ENCODE results near the gene SLC11A2. TPM values are rescaled to one million over a fixed set of nuclear protein-coding genes. Genes with fewer than 3 reads are reported as not detected.

SLC11A2 gene
- total and polyA plus RNA-seq, 9 of the 15 experiments (the other 6 are each of a cell fraction or from before 2014, with no cell fraction given), result 21.1 to 54.0 (median 32.9) TPM

DNA sequence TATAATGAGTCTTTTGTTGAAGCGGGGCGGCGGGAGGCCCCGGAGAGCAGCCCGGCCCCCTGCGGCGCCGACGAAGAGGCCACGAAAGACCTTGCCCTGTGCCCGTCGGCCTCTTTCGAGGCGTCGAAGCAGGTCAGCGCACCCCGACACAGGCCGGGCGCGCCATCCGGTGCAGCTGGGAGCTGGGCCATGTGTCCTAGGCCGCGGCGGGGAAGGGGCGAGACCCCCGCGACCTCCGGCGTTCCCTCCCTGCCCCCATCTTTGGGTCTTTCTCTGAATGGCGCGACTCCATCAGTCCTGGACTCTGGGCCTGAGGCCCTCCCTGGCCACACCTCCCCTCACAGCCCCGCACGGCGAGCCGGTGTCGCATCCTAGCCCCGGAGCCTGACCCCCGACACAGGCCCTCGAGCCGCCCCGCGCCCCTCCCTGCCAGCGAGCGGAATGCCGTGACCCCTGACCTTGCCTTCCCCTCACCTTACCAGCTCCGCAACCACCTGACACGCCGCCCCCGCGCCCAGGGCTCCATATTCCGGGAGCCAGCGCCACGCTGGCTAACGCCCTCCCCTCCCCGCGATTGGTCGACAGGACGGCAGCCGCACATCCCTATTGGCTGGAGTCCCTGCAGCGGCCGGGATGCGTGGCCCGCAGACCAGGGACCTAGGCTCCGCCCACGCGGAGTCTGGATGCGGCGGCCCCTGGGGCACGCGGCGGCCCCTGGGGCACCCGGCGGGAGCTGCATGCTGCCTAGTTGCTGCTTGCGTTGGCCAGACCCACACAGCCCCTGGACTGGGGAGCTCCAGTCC is at the start of gene SLC11A2 (continued):
- TF ChIP-seq, protein P1, sequence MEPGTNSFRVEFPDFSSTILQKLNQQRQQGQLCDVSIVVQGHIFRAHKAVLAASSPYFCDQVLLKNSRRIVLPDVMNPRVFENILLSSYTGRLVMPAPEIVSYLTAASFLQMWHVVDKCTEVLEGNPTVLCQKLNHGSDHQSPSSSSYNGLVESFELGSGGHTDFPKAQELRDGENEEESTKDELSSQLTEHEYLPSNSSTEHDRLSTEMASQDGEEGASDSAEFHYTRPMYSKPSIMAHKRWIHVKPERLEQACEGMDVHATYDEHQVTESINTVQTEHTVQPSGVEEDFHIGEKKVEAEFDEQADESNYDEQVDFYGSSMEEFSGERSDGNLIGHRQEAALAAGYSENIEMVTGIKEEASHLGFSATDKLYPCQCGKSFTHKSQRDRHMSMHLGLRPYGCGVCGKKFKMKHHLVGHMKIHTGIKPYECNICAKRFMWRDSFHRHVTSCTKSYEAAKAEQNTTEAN (CRISPR knock-in tag; IDR thresholded peaks at IDR 0.05), result no peak; the same call in 1 of the 2 replicates
- TF ChIP-seq ZNF75A (CRISPR knock-in tag; IDR thresholded peaks at IDR 0.05) (no peak), NFATC3 (IDR thresholded peaks at IDR 0.05) (no peak), NCOA6 (IDR thresholded peaks at IDR 0.05) (no peak), ZNF174 (CRISPR knock-in tag; IDR thresholded peaks at IDR 0.05) (no peak), SP1 (CRISPR knock-in tag; IDR thresholded peaks at IDR 0.05) (peak; percentile 83), ZNF212 (CRISPR knock-in tag; IDR thresholded peaks at IDR 0.05) (no peak), GABPB2 (CRISPR knock-in tag; conservative IDR thresholded peaks at IDR 0.05) (no peak), ZNF431 (CRISPR knock-in tag; IDR thresholded peaks at IDR 0.05) (peak; percentile 76; the same call in 1 of the 2 replicates)
- TF ChIP-seq, protein P2, sequence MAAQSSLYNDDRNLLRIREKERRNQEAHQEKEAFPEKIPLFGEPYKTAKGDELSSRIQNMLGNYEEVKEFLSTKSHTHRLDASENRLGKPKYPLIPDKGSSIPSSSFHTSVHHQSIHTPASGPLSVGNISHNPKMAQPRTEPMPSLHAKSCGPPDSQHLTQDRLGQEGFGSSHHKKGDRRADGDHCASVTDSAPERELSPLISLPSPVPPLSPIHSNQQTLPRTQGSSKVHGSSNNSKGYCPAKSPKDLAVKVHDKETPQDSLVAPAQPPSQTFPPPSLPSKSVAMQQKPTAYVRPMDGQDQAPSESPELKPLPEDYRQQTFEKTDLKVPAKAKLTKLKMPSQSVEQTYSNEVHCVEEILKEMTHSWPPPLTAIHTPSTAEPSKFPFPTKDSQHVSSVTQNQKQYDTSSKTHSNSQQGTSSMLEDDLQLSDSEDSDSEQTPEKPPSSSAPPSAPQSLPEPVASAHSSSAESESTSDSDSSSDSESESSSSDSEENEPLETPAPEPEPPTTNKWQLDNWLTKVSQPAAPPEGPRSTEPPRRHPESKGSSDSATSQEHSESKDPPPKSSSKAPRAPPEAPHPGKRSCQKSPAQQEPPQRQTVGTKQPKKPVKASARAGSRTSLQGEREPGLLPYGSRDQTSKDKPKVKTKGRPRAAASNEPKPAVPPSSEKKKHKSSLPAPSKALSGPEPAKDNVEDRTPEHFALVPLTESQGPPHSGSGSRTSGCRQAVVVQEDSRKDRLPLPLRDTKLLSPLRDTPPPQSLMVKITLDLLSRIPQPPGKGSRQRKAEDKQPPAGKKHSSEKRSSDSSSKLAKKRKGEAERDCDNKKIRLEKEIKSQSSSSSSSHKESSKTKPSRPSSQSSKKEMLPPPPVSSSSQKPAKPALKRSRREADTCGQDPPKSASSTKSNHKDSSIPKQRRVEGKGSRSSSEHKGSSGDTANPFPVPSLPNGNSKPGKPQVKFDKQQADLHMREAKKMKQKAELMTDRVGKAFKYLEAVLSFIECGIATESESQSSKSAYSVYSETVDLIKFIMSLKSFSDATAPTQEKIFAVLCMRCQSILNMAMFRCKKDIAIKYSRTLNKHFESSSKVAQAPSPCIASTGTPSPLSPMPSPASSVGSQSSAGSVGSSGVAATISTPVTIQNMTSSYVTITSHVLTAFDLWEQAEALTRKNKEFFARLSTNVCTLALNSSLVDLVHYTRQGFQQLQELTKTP (IDR thresholded peaks at IDR 0.05; ENCODE audit: low read depth in 1 of 2, partially characterized antibody in 2 of 2), result no peak
- TF ChIP-seq, protein P3, sequence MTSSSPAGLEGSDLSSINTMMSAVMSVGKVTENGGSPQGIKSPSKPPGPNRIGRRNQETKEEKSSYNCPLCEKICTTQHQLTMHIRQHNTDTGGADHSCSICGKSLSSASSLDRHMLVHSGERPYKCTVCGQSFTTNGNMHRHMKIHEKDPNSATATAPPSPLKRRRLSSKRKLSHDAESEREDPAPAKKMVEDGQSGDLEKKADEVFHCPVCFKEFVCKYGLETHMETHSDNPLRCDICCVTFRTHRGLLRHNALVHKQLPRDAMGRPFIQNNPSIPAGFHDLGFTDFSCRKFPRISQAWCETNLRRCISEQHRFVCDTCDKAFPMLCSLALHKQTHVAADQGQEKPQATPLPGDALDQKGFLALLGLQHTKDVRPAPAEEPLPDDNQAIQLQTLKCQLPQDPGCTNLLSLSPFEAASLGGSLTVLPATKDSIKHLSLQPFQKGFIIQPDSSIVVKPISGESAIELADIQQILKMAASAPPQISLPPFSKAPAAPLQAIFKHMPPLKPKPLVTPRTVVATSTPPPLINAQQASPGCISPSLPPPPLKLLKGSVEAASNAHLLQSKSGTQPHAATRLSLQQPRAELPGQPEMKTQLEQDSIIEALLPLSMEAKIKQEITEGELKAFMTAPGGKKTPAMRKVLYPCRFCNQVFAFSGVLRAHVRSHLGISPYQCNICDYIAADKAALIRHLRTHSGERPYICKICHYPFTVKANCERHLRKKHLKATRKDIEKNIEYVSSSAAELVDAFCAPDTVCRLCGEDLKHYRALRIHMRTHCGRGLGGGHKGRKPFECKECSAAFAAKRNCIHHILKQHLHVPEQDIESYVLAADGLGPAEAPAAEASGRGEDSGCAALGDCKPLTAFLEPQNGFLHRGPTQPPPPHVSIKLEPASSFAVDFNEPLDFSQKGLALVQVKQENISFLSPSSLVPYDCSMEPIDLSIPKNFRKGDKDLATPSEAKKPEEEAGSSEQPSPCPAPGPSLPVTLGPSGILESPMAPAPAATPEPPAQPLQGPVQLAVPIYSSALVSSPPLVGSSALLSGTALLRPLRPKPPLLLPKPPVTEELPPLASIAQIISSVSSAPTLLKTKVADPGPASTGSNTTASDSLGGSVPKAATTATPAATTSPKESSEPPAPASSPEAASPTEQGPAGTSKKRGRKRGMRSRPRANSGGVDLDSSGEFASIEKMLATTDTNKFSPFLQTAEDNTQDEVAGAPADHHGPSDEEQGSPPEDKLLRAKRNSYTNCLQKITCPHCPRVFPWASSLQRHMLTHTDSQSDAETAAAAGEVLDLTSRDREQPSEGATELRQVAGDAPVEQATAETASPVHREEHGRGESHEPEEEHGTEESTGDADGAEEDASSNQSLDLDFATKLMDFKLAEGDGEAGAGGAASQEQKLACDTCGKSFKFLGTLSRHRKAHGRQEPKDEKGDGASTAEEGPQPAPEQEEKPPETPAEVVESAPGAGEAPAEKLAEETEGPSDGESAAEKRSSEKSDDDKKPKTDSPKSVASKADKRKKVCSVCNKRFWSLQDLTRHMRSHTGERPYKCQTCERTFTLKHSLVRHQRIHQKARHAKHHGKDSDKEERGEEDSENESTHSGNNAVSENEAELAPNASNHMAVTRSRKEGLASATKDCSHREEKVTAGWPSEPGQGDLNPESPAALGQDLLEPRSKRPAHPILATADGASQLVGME (CRISPR knock-in tag; IDR thresholded peaks at IDR 0.05), result no peak
- TF ChIP-seq, protein P4, sequence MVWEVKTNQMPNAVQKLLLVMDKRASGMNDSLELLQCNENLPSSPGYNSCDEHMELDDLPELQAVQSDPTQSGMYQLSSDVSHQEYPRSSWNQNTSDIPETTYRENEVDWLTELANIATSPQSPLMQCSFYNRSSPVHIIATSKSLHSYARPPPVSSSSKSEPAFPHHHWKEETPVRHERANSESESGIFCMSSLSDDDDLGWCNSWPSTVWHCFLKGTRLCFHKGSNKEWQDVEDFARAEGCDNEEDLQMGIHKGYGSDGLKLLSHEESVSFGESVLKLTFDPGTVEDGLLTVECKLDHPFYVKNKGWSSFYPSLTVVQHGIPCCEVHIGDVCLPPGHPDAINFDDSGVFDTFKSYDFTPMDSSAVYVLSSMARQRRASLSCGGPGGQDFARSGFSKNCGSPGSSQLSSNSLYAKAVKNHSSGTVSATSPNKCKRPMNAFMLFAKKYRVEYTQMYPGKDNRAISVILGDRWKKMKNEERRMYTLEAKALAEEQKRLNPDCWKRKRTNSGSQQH (CRISPR knock-in tag; IDR thresholded peaks at IDR 0.05), result peak; percentile 64; the same call in 1 of the 2 replicates
- TF ChIP-seq, protein P5, sequence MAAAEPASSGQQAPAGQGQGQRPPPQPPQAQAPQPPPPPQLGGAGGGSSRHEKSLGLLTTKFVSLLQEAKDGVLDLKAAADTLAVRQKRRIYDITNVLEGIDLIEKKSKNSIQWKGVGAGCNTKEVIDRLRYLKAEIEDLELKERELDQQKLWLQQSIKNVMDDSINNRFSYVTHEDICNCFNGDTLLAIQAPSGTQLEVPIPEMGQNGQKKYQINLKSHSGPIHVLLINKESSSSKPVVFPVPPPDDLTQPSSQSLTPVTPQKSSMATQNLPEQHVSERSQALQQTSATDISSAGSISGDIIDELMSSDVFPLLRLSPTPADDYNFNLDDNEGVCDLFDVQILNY (CRISPR knock-in tag; IDR thresholded peaks at IDR 0.05), result no peak
